Stimulated activated CD4-positive, alpha-beta T cell treated with anti-CD3 and anti-CD28 coated beads, Interleukin-4, amount 100 ng/mL, for 48 hours (primary cell): ENCODE measurements around the gene ZNF423.

ENCODE experiments used
- DNase-seq, 2 donors: peaks; one replicate each; pipeline ENCODE4 v3.0.0-alpha.2; 2020; ENCODE audit warnings: low read depth in 2 of 2

ZNF423 gene

GRCh38 chr16:49643429-49644144, 212.3 kb downstream of the ZNF423 start:
- DNase-seq: no peak

DNA sequence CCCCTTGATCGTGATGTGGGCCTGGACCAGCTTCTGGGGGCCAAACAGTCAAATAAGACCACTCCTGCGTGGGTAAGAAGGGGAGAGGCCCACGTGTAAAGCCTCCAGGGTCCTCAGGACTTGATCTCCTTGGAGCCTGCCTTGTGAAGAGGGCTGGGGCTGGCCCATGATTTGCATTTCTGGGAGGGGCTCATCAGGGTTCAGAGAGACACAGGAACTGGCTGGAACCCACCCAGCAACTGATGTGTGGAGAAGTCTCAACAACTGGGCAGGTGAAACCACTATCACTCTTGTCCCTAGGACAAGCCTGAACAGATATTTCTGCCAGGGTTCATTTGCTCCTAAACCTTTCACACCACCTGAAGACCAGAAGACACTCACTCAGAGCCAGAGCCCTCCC, 214.7 kb downstream of the ZNF423 start:
- no peak for DNase-seq

GRCh38 chr16:49640581-49640980, 215.3 kb downstream of the ZNF423 start:
- no peak for DNase-seq

GRCh38 chr16:49639739-49640431, 216.0 kb downstream of the ZNF423 start:
- DNase-seq: no peak

DNA sequence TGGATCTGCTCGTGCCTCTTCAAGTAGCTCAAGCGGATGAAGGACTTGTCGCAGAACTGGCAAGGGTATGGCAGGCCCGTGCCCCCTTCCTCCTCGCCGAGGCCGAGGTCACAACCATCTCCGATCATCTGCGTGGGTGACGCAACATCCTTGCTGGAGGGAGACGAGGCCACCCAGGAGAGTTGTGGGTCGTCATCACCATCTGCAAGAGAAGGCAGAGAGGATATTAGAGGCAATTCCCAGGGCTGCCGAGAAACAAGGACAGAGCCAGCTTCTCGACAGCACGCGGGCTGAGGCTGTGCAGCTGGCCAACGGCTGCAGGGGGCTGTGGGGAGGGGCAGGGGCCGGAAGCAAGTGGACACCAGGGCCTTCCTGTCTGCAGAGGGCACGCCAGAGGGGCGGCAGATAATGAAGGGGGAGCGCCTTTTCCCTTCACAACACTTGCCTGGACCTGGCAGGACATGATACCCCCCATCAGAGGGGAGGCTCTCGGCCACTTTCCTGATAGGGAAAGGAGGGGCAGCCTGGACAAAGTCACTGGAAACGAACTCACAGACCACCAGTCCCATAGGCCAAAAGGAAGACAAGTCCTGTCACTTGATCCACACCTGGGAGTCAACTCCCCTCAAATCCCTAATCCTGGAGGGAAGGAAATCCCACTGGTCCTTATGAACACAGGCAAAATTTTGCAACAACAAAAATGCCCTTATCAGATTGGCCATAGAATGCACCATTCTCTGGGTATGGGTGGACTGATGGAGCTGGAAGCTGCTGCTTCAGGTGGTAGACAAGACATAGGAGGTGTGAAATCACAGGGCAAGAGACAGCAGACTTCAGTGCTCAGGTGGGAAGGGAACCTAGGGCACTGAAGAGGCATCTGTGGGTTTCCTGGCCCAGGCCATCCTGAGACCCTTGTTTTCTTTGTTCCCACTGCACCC, 217.0 kb downstream of the ZNF423 start:
- no peak for DNase-seq

- no peak for DNase-seq
These were observed 217.8 kb downstream of the ZNF423 start for GRCh38 chr16:49637933-49638672.

DNA sequence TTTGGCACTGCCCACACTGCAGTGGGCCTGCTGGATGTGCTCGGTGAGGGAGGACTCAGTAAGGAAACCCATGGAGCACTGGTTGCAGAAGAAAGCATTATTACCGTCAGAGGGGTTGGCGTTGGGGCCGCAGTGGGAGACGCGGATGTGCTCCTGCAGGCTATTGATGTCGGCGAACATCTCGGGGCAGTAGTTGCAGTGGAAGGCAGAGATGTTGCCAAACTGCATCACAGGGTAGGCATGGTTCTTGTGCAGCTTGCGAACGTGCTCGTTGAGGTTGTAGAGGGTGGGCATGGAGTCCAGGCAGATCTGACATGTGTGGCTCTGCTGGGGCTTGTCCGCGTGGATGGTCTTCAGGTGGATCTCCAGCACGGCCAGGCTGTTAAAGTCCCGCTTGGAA, 218.4 kb downstream of the ZNF423 start:
- no peak for DNase-seq

- DNase-seq: no peak
These were observed 219.3 kb downstream of the ZNF423 start for GRCh38 chr16:49636608-49637007.

DNA sequence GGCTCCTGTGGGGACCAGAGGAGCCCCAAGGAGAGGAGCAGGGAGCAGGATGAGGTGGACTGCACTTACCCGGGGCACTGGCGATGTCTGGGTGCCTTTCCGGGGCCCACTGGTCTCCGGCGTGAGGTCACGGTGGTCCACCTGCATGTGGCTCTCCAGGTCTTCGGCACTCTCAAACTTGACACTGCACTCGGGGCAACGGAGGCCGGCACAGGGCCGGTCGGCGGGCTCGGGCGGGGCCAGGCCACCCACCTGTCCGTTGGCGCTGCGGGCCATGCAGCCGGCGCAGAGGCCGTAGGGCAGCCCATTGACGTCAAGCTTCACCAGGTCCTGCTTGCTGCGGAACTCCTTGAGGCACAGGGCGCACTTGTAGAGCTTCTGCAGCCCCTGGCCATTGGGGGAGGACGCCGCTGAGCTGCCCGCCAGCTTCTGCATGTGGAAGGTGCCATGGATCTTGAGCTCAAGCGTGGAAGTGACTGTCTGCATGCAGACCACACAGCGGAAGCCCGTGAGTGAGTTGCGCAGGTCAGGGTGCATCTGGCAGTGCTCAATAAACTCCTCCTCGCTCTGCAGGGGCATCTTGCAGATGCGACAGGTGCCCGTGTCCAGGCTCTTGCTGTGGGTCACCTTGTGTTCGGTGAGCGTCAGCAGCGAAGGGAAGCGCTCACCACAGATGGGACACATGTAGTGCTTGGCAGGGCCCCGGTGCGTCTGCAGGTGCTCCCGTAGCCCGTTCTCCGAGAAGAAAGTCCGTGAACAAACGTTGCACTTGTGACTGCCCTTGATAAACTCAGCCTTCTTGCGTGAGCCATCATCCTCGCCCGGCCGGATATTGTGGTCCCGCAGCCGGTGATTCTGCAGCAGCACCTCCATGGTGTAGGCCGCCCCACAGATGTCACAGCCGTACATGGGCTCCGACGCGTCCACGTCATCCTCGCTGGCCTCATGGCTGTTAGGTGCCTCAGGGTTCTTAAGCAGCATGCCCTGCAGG, 220.0 kb downstream of the ZNF423 start:
- no peak for DNase-seq

DNA sequence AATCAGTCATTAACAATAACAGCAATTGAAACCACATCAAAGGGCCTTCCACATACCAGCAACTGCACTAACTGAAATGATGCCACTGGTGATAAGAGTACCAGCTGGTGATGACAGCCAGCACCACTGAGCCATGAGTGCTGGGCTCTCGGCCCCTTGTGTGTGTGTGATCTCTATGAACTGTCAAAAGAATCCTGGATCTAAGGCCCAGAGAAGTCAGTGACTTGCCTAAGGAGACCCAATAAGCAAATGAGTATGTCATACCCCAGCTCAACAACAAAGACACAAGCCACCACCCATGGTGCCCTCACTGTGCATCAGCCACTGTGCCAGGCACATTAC, 220.9 kb downstream of the ZNF423 start:
- no peak for DNase-seq

- DNase-seq: no peak
These were observed 221.5 kb downstream of the ZNF423 start for GRCh38 chr16:49634235-49635008.

DNA sequence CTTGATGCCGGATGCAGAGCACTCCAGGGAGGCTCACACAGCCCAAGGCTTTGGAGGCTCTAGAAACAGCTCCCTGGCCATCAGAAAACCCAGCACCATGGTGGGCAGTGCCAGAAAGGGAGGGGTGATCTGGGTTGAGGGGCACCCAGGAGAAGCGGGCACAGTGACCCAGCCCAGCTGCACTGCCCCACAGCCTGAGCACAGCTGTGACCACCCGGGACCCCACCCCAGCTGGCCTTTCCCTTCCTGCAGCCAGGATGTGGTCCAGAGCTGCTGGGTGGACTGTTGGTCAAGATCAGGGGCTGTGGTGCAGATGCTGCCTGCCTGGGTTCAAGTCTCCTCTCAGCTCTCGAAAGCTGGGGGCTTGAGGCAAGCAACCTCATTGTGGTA, 223.1 kb downstream of the ZNF423 start:
- no peak for DNase-seq

- no peak for DNase-seq
These were observed 223.7 kb downstream of the ZNF423 start for GRCh38 chr16:49632086-49632794.

DNA sequence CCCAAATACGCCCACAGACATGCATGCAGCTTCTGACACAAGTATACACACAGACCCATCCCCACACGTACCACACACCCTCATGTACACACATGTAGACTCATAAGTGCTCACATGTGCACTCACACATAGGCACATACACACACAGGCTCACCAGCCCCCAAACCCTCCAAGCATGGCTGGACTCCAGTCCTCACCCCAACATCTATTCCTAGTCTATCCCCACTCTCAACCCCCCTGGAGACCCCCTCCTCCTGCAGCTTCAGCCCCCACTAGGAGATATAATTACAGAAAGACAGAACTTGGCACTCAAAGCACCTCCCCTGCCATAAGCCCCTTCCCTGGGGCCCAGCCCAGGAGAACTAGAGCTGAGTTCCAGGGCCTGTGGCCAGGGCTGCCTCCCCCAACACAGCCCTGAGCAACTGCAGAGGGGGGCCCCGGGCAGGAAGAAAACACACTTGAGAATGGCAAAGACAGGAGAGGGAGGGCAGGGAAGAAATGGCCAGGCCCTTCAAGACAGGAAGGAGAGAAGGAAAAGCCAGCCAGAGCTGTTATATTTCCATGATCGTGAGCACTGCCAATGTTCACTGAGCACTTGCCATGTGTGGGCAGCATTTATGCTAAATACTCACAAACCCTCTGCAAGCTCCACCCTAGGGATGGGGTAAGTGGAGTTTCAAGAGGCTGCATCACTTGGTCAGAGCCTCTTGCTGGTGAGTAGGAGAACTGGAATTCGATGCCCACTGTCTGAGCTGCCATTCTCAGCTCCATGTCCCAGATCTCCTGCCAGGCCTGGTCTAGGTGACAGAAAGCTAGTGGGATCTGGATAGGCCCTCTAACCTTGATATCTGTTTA, 224.5 kb downstream of the ZNF423 start:
- no peak for DNase-seq

- DNase-seq: no peak
These were observed 225.1 kb downstream of the ZNF423 start for GRCh38 chr16:49630783-49631182.

DNA sequence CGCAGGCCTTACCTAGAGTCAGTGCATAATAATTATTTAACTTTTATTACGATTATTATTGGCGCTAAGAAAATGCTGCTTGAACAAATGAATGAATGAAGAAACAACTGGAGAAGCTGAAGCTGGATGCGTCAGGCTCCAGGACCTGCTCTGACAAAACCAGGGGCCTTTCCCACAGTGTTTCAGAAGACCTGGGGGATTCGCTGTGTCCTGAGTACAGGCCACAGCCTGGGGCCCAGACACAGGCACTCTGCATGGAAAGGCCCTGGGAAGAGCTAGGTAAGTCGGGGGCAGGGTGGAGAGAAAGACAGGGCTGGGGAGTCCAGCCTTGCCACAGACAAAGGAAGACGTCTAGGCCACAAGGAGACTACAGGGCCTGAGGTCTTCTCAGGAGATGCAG, 226.1 kb downstream of the ZNF423 start:
- DNase-seq: no peak

DNA sequence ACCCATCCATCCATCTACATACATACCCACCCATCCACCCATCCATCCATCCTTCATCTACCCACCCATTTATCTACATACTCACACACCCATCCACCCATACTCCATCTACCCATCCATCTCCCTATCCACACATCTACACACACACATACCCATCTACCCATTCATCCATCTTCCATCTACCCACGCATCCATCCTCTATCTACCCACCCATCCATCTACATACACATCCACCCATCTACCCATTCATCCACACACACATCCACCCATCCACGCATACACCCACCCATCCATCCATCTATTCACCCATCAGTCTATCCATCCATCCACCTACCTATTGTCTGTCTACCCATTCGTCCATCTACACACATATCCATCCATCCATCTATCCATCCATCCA, 227.8 kb downstream of the ZNF423 start:
- DNase-seq: no peak
